ENCODE results near the gene MRFAP1.

- no peak for TF ChIP-seq CTCF (IDR thresholded peaks at IDR 0.05)
- TF ChIP-seq POLR2A (IDR thresholded peaks at IDR 0.05): no peak
These were observed 2.8 kb downstream of the MRFAP1 start for GRCh38 chr4:6643141-6643847.
